ENCODE measurements around the gene CLEC4G. TPM values are rescaled to one million over a fixed set of nuclear protein-coding genes. Genes with fewer than 3 reads are reported as not detected.

Gene CLEC4G
- total and polyA plus RNA-seq, 2 of the 13 experiments (the other 11 are each of a cell fraction or from before 2014, with no cell fraction given), result not detected

GRCh38 chr19:7680606-7681339, 51.1 kb downstream of the CLEC4G start, which contains the start of gene TRAPPC5:
TRAPPC5 (plus strand) TSS chr19:7680833; CDS start chr19:7682254, 1,421 bp downstream.
- no peaks in the 10 kb centered on the region for H4K20me1 ChIP-seq (ENCODE audit: insufficient read depth, low read length)
- intact Hi-C loops (cut with micrococcal nuclease; ENCODE audit: unreplicated experiment) (loop anchor here (1.0 to 2.0 kb wide), 2 partner anchors 28 to 118 kb away; no protein-coding TSS in a partner anchor), in situ Hi-C loops (cut with HindIII; ENCODE audit: extremely low pct_ligation_motif_present, low pct_unique_long_range_greater_than_20kb) (loop anchor here (5.0 to 10.0 kb wide), 2 partner anchors 114 to 118 kb away; no protein-coding TSS in a partner anchor)
- peak; percentile 52 for DNase-seq (ENCODE audit: low spot score)
- H3K4me1 ChIP-seq (ENCODE audit: insufficient read depth, low read length), result peaks cover 36% of the 10 kb centered on the region
- no peaks in the 10 kb centered on the region for H3K9me3 ChIP-seq (ENCODE audit: low read length)
- peak within 1 kb of the TSS; percentile 88 for H3K9ac ChIP-seq (ENCODE audit: insufficient read depth, low read depth, low read length)
- 0% methylated on average over 5 of the region's 79 CpGs for WGBS (ENCODE audit: low lambda C conversion rate)
- H3K79me2 ChIP-seq (ENCODE audit: insufficient read depth, low read length), result peaks cover 5% of the 10 kb centered on the region
- no peak for FAIRE-seq
- CTCF ChIA-PET (ENCODE audit: low intra/inter-chr PET ratio, low total read pairs), result interaction anchor here (2.8 to 3.1 kb wide), 2 partner anchors 29 to 112 kb away, joined by 13 to 34 read pairs; no protein-coding TSS in a partner anchor
- BruUV-seq (replicated peaks), result no TSS peak
- peak; percentile 76 for ATAC-seq
- peak within 1 kb of the TSS; percentile 92 for H3K4me2 ChIP-seq (ENCODE audit: low read depth, low read length)
- POLR2A ChIA-PET, result interaction anchor here (0.7 to 1.2 kb wide), 2 partner anchors 43 to 112 kb away, joined by 4 read pairs; no protein-coding TSS in a partner anchor
- H3K27me3 ChIP-seq (ENCODE audit: control insufficient read depth in 1 of 2, insufficient read depth in 2 of 2, low read length in 2 of 2), result peaks cover 3 to 18% of the 10 kb centered on the region in 2 experiments; a peak in 2 of 5 replicates
- H3K36me3 ChIP-seq (replicated peaks in 1 of 2; ENCODE audit: control insufficient read depth in 1 of 2, insufficient read depth in 2 of 2, low read length in 2 of 2), result 0 out of 5 replicates have a peak, but pooled peaks cover 0 to 2% of the 10 kb centered on the region in 2 experiments
- peak within 1 kb of the TSS; percentile 57 for H3K27ac ChIP-seq (ENCODE audit: extremely low read length, insufficient read depth, low read length)
- H2AFZ ChIP-seq (ENCODE audit: low read length), result no peak within 1 kb of the TSS
- H3K4me3 ChIP-seq (replicated peaks in 1 of 3; ENCODE audit: insufficient read depth in 1 of 3, low read depth in 2 of 3, low read length in 3 of 3), result peak within 1 kb of the TSS; percentile 85 to 99 (median 97)
- TF ChIP-seq ZNF776 (CRISPR knock-in tag; IDR thresholded peaks at IDR 0.05), result peak; percentile 44; the same call in 1 of the 2 replicates
- TF ChIP-seq GFI1 (CRISPR knock-in tag; IDR thresholded peaks at IDR 0.05; ENCODE audit: borderline replicate concordance), result peak; percentile 64
- TF ChIP-seq HHEX (CRISPR knock-in tag; IDR thresholded peaks at IDR 0.05), result no peak
- no peak for TF ChIP-seq ZBTB40 (IDR thresholded peaks at IDR 0.05)
- TF ChIP-seq ZBTB40 (CRISPR knock-in tag; IDR thresholded peaks at IDR 0.05), result peak; percentile 30; the same call in 1 of the 2 replicates
- TF ChIP-seq ARHGAP35 (CRISPR knock-in tag; IDR thresholded peaks at IDR 0.05; ENCODE audit: borderline replicate concordance), result 0 out of 2 replicates have a peak, but pooled peaks have one; percentile 47
- peak; percentile 52; the same call in 1 of the 2 replicates for TF ChIP-seq POLR2G (IDR thresholded peaks at IDR 0.05; ENCODE audit: low read depth, low read length)
- no peak for TF ChIP-seq HNRNPL (IDR thresholded peaks at IDR 0.05; ENCODE audit: low read depth, low read length)
- TF ChIP-seq ERF (CRISPR knock-in tag; IDR thresholded peaks at IDR 0.05), result peak; percentile 19; the same call in 1 of the 2 replicates
- no peak for TF ChIP-seq LCORL (IDR thresholded peaks at IDR 0.05)
- TF ChIP-seq LCORL (CRISPR knock-in tag; IDR thresholded peaks at IDR 0.05), result peak; percentile 33; the same call in 1 of the 2 replicates
- peak; percentile 65 for TF ChIP-seq SKI (IDR thresholded peaks at IDR 0.05; ENCODE audit: partially characterized antibody)
- TF ChIP-seq POLR2AphosphoS5 (IDR thresholded peaks at IDR 0.05; ENCODE audit: low read depth, low read length), result peak; percentile 70; the same call in 1 of the 2 replicates
- TF ChIP-seq SAP130 (CRISPR knock-in tag; IDR thresholded peaks at IDR 0.05; ENCODE audit: low read depth), result peak; percentile 66
- peak; percentile 79; the same call in 1 of the 2 replicates for TF ChIP-seq SALL2 (CRISPR knock-in tag; IDR thresholded peaks at IDR 0.05)
- peak; percentile 45 for TF ChIP-seq MYC (CRISPR knock-in tag; IDR thresholded peaks at IDR 0.05; ENCODE audit: borderline replicate concordance)
